ENCODE results near the gene RCN1.
A peak's percentile ranks its signal among the peaks of the same experiment; 100 is the strongest.
"Not testable (repeated sequence)": the region's sequence is repeated elsewhere in the genome, so short reads cannot be mapped to it uniquely, and the experiment has no call there.

RCN1 gene

GRCh38 chr11:32053151-32053888, 37.6 kb upstream of the RCN1 start:
- in situ Hi-C loops (cut with HindIII; ENCODE audit: low sequenced_read_pairs) = no loop called here
- no peak for TF ChIP-seq CTCF (IDR thresholded peaks at IDR 0.05; ENCODE audit: low read depth, low read length)
- no peak overlapping the region for H3K4me3 ChIP-seq (ENCODE audit: low read depth, low read length)
- DNase-seq (ENCODE audit: low read depth, low spot score) = no peak

- in situ Hi-C loops (cut with HindIII; ENCODE audit: low sequenced_read_pairs) = no loop called here
- H3K4me3 ChIP-seq (ENCODE audit: low read depth, low read length) = no peak overlapping the region
- DNase-seq (ENCODE audit: low read depth, low spot score) = no peak
- no peak for TF ChIP-seq CTCF (IDR thresholded peaks at IDR 0.05; ENCODE audit: low read depth, low read length)
These were observed 35.0 kb upstream of the RCN1 start for GRCh38 chr11:32055861-32056260.

- DNase-seq (ENCODE audit: low read depth, low spot score) = peak; percentile 50
- in situ Hi-C loops (cut with HindIII; ENCODE audit: low sequenced_read_pairs) = no loop called here
- no peak overlapping the region for H3K4me3 ChIP-seq (ENCODE audit: low read depth, low read length)
- no peak for TF ChIP-seq CTCF (IDR thresholded peaks at IDR 0.05; ENCODE audit: low read depth, low read length)
These were observed 34.4 kb upstream of the RCN1 start for GRCh38 chr11:32056438-32056837.

- no peak for TF ChIP-seq CTCF (IDR thresholded peaks at IDR 0.05; ENCODE audit: low read depth, low read length)
- in situ Hi-C loops (cut with HindIII; ENCODE audit: low sequenced_read_pairs) = no loop called here
- DNase-seq (ENCODE audit: low read depth, low spot score) = no peak
- H3K4me3 ChIP-seq (ENCODE audit: low read depth, low read length) = no peak overlapping the region
These were observed 31.0 kb upstream of the RCN1 start for GRCh38 chr11:32059686-32060462.

- H3K4me3 ChIP-seq (ENCODE audit: low read depth, low read length) = no peak overlapping the region
- TF ChIP-seq CTCF (IDR thresholded peaks at IDR 0.05; ENCODE audit: low read depth, low read length) = no peak
- in situ Hi-C loops (cut with HindIII; ENCODE audit: low sequenced_read_pairs) = no loop called here
- DNase-seq (ENCODE audit: low read depth, low spot score) = no peak
These were observed 28.3 kb upstream of the RCN1 start for GRCh38 chr11:32062540-32062939.

GRCh38 chr11:32063031-32063430, 27.8 kb upstream of the RCN1 start:
- in situ Hi-C loops (cut with HindIII; ENCODE audit: low sequenced_read_pairs); H3K4me3 ChIP-seq (ENCODE audit: low read depth, low read length); DNase-seq (ENCODE audit: low read depth, low spot score): not testable (repeated sequence)
